B cell (primary cell): ENCODE results near the gene TPRG1L. TPM values are rescaled to one million over a fixed set of nuclear protein-coding genes. Genes with fewer than 3 reads are reported as not detected.

Experiments
- ATAC-seq: fragments of 200-7000 bp; cut with Tn5 transposase; one replicate; pipeline ENCODE4 v1.10.0; 2021; ENCODE audit warnings: low read depth, mild to moderate bottlenecking, moderate number of reproducible peaks, moderate library complexity
- CTCF ChIA-PET: fragments of 350-600 bp; sonication (Branson Sonifier 250); formaldehyde crosslinking; loops from one replicate; lab custom pipeline; 2021; ENCODE audit warnings: antibody characterized with exemption, inconsistent platforms; lab: Charles Lee
- POLR2A ChIA-PET: fragments of 350-600 bp; sonication (Branson Sonifier 250); formaldehyde crosslinking; loops from one replicate; lab custom pipeline; 2021; ENCODE audit warnings: antibody characterized with exemption; lab: Charles Lee
- DNase-seq: peaks from one replicate; pipeline ENCODE4 v3.0.0; 2013
- H2AFZ ChIP-seq: 2 replicates; pipeline ENCODE4 v1.6.1; 2012; ENCODE audit warnings: mild to moderate bottlenecking, low read depth, low read length; ENCODE audit not compliant: insufficient read depth, poor library complexity, severe bottlenecking
- H3K27ac ChIP-seq, 2 donors: 1 replicate in 1 of 2; 2 replicates in 1 of 2; pipeline ENCODE4 v1.5.1; 2012 to 2013; ENCODE audit warnings: low read length in 2 of 2, mild to moderate bottlenecking in 2 of 2, moderate library complexity in 1 of 2
- H3K27me3 ChIP-seq, 4 experiments: fragments of 200-600 bp in 1 of 4; sonication (generic) in 1 of 4; replicated peaks in 1 of 4; 1 replicate in 2 of 4; 2 replicates in 2 of 4; pipeline versions ENCODE4 v1.6.1 to v1.7.0; 2013 to 2016; ENCODE audit warnings: low read length in 3 of 4, mild to moderate bottlenecking in 2 of 4, mixed read lengths in 1 of 4, moderate library complexity in 1 of 4; ENCODE audit not compliant: insufficient read depth in 4 of 4, control insufficient read depth in 3 of 4; ENCODE audit errors: control extremely low read depth in 1 of 4
- H3K36me3 ChIP-seq, 2 experiments: replicated peaks in 1 of 2; 1 replicate in 1 of 2; 2 replicates in 1 of 2; pipeline versions ENCODE4 v1.6.1 to v1.7.1; 2013; ENCODE audit warnings: low read length in 1 of 2; ENCODE audit not compliant: insufficient read depth in 2 of 2, control insufficient read depth in 1 of 2; ENCODE audit errors: control extremely low read depth in 1 of 2, extremely low read depth in 1 of 2
- H3K4me1 ChIP-seq, 2 donors: fragments of 200-600 bp in 1 of 2; sonication (generic) in 1 of 2; 1 replicate in 1 of 2; 2 replicates in 1 of 2; pipeline versions ENCODE4 v1.5.1 to v1.6.1; 2013 to 2017; ENCODE audit warnings: low read length in 2 of 2; ENCODE audit not compliant: control insufficient read depth in 2 of 2, insufficient read depth in 2 of 2
- H3K4me2 ChIP-seq: replicated peaks from 2 replicates; pipeline ENCODE3; 2012; ENCODE audit warnings: mild to moderate bottlenecking, low read depth, low read length; ENCODE audit not compliant: poor library complexity, severe bottlenecking
- H3K4me3 ChIP-seq, 5 experiments: fragments of 200-600 bp in 1 of 5; sonication (generic) in 1 of 5; 1 replicate in 3 of 5; 2 replicates in 2 of 5; pipeline versions ENCODE4 v1.5.1 to v1.7.0; 2011 to 2016; ENCODE audit warnings: low read length in 4 of 5, mild to moderate bottlenecking in 4 of 5, low read depth in 2 of 5, control low read depth in 1 of 5, moderate library complexity in 1 of 5; ENCODE audit not compliant: insufficient read depth in 1 of 5; ENCODE audit errors: control extremely low read depth in 1 of 5, extremely low read depth in 1 of 5
- H3K79me2 ChIP-seq: fragments of 200-600 bp; sonication (generic); one replicate; pipeline ENCODE4 v1.6.0; 2016; ENCODE audit warnings: low read length; ENCODE audit not compliant: control insufficient read depth, insufficient read depth
- H3K9ac ChIP-seq: fragments of 200-600 bp; sonication (generic); 2 replicates; pipeline ENCODE4 v1.6.1; 2017; ENCODE audit warnings: mild to moderate bottlenecking, low read length, moderate library complexity
- H3K9me3 ChIP-seq, 3 donors: one replicate each; pipeline versions ENCODE4 v1.6.1 to v1.7.1; 2013; ENCODE audit warnings: low read length in 2 of 3; ENCODE audit not compliant: control insufficient read depth in 2 of 3, insufficient read depth in 1 of 3; ENCODE audit errors: control extremely low read depth in 1 of 3
- H4K20me1 ChIP-seq: 2 replicates; pipeline ENCODE4 v1.6.0; 2012; ENCODE audit warnings: mild to moderate bottlenecking, low read length; ENCODE audit not compliant: insufficient read depth, control insufficient read depth, poor library complexity, severe bottlenecking
- H3K27ac Mint-ChIP-seq: one replicate; pipeline ENCODE4 v1.8.0; 2021; ENCODE audit warnings: mixed read lengths
- H3K27me3 Mint-ChIP-seq: one replicate; pipeline ENCODE4 v1.8.0; 2021; ENCODE audit warnings: mixed read lengths
- H3K4me1 Mint-ChIP-seq: one replicate; pipeline ENCODE4 v1.8.0; 2021; ENCODE audit warnings: mixed read lengths
- H3K4me3 Mint-ChIP-seq: one replicate; pipeline ENCODE4 v1.8.0; 2021; ENCODE audit warnings: mixed read lengths
- H3K9me3 Mint-ChIP-seq: one replicate; pipeline ENCODE4 v1.8.0; 2022; ENCODE audit warnings: mixed read lengths; ENCODE audit not compliant: insufficient read depth
- CTCF ChIP-seq: fragments of 200-600 bp; IDR thresholded peaks from one replicate; pipeline ENCODE4 v1.8.0; 2022; ENCODE audit warnings: antibody characterized with exemption, mild to moderate bottlenecking
- EZH2 ChIP-seq: IDR thresholded peaks from 2 replicates; pipeline ENCODE4 v1.6.1; 2012; ENCODE audit warnings: borderline replicate concordance, low read depth, mild to moderate bottlenecking, moderate library complexity, low read length; ENCODE audit not compliant: insufficient read depth, poor library complexity, severe bottlenecking
- WGBS: methylation state at CpG from one replicate; pipeline ENCODE4 v1.1.5; 2013; ENCODE audit warnings: missing lambda C conversion rate; ENCODE audit not compliant: insufficient coverage; 5-methylcytosine and 5-hydroxymethylcytosine counted together
- intact Hi-C: fragments of 100-400 bp; cut with micrococcal nuclease; formaldehyde crosslinking; loops from one replicate; pipeline ENCODE4 v1.10.0; 2022
- polyA plus RNA-seq: library from polyadenylated mRNA; depleted of rRNA; stranded (reverse); fragments of >200 nt; gene quantifications from 2 replicates; pipeline ENCODE4 v1.2.3, GENCODE V29; 2012
- total RNA-seq, 2 donors: library from RNA; stranded (reverse); fragments of 120-200 nt in 1 of 2; gene quantifications; 1 replicate in 1 of 2; 2 replicates in 1 of 2; pipeline versions ENCODE4 v1.2.3 to v1.2.4, GENCODE V29; 2013 to 2022

Gene TPRG1L
- total and polyA plus RNA-seq, 2 donors (not counting 1 experiment from before 2014, with no cell fraction given), result 19.5 to 48.6 TPM

GRCh38 chr1:3638027-3638426, 13.2 kb downstream of the TPRG1L start:
- H3K9me3 Mint-ChIP-seq, result no peaks in the 10 kb centered on the region
- H3K27me3 Mint-ChIP-seq, result no peaks in the 10 kb centered on the region
- intact Hi-C loops, result no loop called here
- H3K4me1 ChIP-seq, result no peaks in the 10 kb centered on the region
- no peak overlapping the region for H2AFZ ChIP-seq
- H3K9me3 ChIP-seq, result no peaks in the 10 kb centered on the region
- no peak overlapping the region for H3K4me3 Mint-ChIP-seq
- WGBS, result over 99% methylated on average over 11 of the region's 12 CpGs
- H4K20me1 ChIP-seq, result no peaks in the 10 kb centered on the region
- TF ChIP-seq CTCF (no peak), EZH2 (no peak)
- DNase-seq, result no peak
- no peak overlapping the region for H3K27ac ChIP-seq
- no peak for ATAC-seq
- peaks cover 10% of the 10 kb centered on the region for H3K79me2 ChIP-seq
- H3K4me1 Mint-ChIP-seq, result no peaks in the 10 kb centered on the region
- H3K4me3 ChIP-seq, result no peak overlapping the region
- H3K4me2 ChIP-seq, result no peak overlapping the region
- H3K9ac ChIP-seq, result no peak overlapping the region
- H3K27ac Mint-ChIP-seq, result no peak overlapping the region
- peaks cover 0 to 56% of the 10 kb centered on the region in 2 experiments for H3K36me3 ChIP-seq
- H3K27me3 ChIP-seq, result no peaks in the 10 kb centered on the region
- CTCF ChIA-PET, result interaction anchor here (1.1 to 1.4 kb wide), 2 partner anchors 17 to 185 kb away, joined by 4 read pairs; no protein-coding TSS in a partner anchor
- POLR2A ChIA-PET, result no interaction called here

- no peak for ATAC-seq
- Histone ChIP-seq H3K4me2 (no peak overlapping the region), H3K9me3 (no peaks in the 10 kb centered on the region), H3K27me3 (no peaks in the 10 kb centered on the region), H3K79me2 (peaks cover 10% of the 10 kb centered on the region), H3K4me3 (no peak overlapping the region), H3K36me3 (peaks cover 0 to 50% of the 10 kb centered on the region in 2 experiments), H2AFZ (no peak overlapping the region), H4K20me1 (no peaks in the 10 kb centered on the region), H3K27ac (no peak overlapping the region), H3K4me1 (no peaks in the 10 kb centered on the region), H3K9ac (no peak overlapping the region)
- H3K4me1 Mint-ChIP-seq, result no peaks in the 10 kb centered on the region
- ChIA-PET CTCF (interaction anchor here (1.1 to 1.4 kb wide), 2 partner anchors 17 to 186 kb away, joined by 4 read pairs; no protein-coding TSS in a partner anchor), POLR2A (no interaction called here)
- no peak overlapping the region for H3K4me3 Mint-ChIP-seq
- intact Hi-C loops, result no loop called here
- no peaks in the 10 kb centered on the region for H3K27me3 Mint-ChIP-seq
- H3K9me3 Mint-ChIP-seq, result no peaks in the 10 kb centered on the region
- WGBS, result 85% methylated on average over 8 of the region's 15 CpGs
- no peak overlapping the region for H3K27ac Mint-ChIP-seq
- TF ChIP-seq CTCF, result no peak
- TF ChIP-seq EZH2, result no peak
- no peak for DNase-seq
Observed at GRCh38 chr1:3638676-3639075, 13.9 kb downstream of the TPRG1L start.
